WERI-Rb-1 (cell line): ENCODE data around the gene CASP8.

Source experiments
- DNase-seq: peaks from one replicate; pipeline ENCODE4 v3.0.0-alpha.2; 2020
- H3K27ac ChIP-seq: fragments of 250-450 bp; sonication (Bioruptor Pico); 2 replicates; pipeline ENCODE4 v1.5.1; 2020; ENCODE audit warnings: mild to moderate bottlenecking, moderate library complexity
- H3K27me3 ChIP-seq: fragments of 250-450 bp; sonication (Bioruptor Pico); 2 replicates; pipeline ENCODE4 v1.5.1; 2021; ENCODE audit warnings: mild to moderate bottlenecking, low read depth, moderate library complexity; ENCODE audit not compliant: insufficient read depth, severe bottlenecking
- H3K36me3 ChIP-seq: fragments of 250-450 bp; sonication (Bioruptor Pico); 2 replicates; pipeline ENCODE4 v1.5.1; 2020; ENCODE audit warnings: mild to moderate bottlenecking, moderate library complexity
- H3K4me3 ChIP-seq: 2 replicates; pipeline ENCODE4 v1.5.1; 2011; ENCODE audit warnings: low read depth, mild to moderate bottlenecking, control low read depth, low read length
- H3K9me3 ChIP-seq: fragments of 250-450 bp; sonication (Bioruptor Pico); 2 replicates; pipeline ENCODE4 v1.5.1; 2021; ENCODE audit warnings: mild to moderate bottlenecking, moderate library complexity; ENCODE audit not compliant: severe bottlenecking
- TF ChIP-seq, protein P1 (sequence below): IDR thresholded peaks from 2 replicates; pipeline ENCODE4 v1.5.1; 2011; ENCODE audit warnings: low read depth, mild to moderate bottlenecking, control low read depth, inconsistent platforms, low read length

Gene CASP8

DNA sequence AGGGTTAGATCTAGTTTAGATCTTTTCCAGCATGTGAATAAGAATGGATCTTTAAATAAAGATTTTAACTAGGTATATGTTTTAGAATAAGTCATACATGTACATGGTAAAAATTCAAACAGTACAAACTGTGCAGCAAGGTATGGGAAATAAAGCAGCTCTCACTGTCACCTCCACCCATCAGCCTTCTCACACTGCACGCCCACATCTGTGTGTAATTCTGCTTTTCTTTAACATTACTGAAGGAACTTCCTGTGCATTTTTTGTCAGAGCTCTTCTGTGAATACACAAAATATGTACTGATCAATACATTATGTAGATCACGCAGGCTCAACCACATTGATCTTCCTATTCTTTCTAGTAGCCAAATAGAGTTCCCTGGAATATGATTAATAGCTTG lies 3.4 kb downstream of the CASP8 start:
- no peak overlapping the region for H3K27ac ChIP-seq
- H3K4me3 ChIP-seq, result no peak overlapping the region
- no peaks in the 10 kb centered on the region for H3K9me3 ChIP-seq
- H3K27me3 ChIP-seq, result no peaks in the 10 kb centered on the region
- DNase-seq, result no peak
- TF ChIP-seq, protein P1, sequence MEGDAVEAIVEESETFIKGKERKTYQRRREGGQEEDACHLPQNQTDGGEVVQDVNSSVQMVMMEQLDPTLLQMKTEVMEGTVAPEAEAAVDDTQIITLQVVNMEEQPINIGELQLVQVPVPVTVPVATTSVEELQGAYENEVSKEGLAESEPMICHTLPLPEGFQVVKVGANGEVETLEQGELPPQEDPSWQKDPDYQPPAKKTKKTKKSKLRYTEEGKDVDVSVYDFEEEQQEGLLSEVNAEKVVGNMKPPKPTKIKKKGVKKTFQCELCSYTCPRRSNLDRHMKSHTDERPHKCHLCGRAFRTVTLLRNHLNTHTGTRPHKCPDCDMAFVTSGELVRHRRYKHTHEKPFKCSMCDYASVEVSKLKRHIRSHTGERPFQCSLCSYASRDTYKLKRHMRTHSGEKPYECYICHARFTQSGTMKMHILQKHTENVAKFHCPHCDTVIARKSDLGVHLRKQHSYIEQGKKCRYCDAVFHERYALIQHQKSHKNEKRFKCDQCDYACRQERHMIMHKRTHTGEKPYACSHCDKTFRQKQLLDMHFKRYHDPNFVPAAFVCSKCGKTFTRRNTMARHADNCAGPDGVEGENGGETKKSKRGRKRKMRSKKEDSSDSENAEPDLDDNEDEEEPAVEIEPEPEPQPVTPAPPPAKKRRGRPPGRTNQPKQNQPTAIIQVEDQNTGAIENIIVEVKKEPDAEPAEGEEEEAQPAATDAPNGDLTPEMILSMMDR, result no peak
- no peaks in the 10 kb centered on the region for H3K36me3 ChIP-seq

DNA sequence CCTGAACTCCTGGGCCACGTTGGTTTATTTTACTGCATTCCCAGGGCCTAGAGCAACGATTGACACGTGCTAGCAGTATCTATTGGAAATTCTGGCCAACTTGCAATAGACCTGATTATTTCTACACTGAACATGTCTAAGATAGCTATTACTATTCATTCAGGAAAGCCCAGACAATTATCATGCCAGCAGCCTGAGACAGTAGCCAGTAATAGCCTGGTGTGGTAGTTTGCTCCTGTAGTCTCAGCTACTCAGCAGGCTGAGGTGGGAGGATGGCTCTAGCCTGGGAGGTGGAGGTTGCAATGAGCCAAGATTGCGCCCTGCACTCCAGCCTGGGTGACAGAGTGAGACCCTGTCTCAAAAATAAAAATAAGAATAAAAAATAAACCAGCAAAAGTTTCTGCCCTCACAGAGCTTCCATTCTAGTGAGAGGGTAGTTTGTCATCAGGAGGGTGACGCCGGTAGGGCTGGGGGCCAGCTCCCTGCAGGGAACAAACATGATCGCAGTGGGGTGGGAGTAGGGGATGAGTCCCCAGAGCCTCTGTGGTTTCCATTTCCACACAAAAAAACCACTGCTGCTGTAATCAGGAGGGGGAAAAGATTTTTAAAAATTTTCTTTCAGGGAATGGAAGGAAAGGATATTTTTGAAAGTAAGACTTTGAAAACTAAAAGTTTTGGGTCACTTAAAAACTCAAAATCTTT lies 4.3 kb downstream of the CASP8 start:
- H3K36me3 ChIP-seq, result no peaks in the 10 kb centered on the region
- H3K9me3 ChIP-seq, result no peaks in the 10 kb centered on the region
- H3K4me3 ChIP-seq, result no peak overlapping the region
- H3K27ac ChIP-seq, result no peak overlapping the region
- no peak for DNase-seq
- no peaks in the 10 kb centered on the region for H3K27me3 ChIP-seq
- TF ChIP-seq, protein P1, result no peak

DNA sequence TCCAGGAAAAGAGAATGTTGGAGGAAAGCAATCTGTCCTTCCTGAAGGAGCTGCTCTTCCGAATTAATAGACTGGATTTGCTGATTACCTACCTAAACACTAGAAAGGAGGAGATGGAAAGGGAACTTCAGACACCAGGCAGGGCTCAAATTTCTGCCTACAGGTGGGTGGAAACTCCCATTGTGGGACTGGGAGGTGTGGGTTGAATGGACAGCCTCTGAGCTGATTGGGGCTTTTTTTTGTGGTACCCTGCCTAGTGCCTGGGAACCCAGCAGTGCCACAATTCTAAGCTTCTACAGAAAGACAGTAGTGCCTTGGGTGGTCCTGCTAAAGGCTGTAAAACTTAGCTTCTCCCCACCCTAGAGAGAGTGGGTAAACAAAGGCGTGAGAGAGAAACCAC lies 6.3 kb downstream of the CASP8 start:
- no peaks in the 10 kb centered on the region for H3K27me3 ChIP-seq
- TF ChIP-seq, protein P1, result no peak
- no peak overlapping the region for H3K27ac ChIP-seq
- no peaks in the 10 kb centered on the region for H3K9me3 ChIP-seq
- no peak overlapping the region for H3K4me3 ChIP-seq
- no peaks in the 10 kb centered on the region for H3K36me3 ChIP-seq
- no peak for DNase-seq

DNA sequence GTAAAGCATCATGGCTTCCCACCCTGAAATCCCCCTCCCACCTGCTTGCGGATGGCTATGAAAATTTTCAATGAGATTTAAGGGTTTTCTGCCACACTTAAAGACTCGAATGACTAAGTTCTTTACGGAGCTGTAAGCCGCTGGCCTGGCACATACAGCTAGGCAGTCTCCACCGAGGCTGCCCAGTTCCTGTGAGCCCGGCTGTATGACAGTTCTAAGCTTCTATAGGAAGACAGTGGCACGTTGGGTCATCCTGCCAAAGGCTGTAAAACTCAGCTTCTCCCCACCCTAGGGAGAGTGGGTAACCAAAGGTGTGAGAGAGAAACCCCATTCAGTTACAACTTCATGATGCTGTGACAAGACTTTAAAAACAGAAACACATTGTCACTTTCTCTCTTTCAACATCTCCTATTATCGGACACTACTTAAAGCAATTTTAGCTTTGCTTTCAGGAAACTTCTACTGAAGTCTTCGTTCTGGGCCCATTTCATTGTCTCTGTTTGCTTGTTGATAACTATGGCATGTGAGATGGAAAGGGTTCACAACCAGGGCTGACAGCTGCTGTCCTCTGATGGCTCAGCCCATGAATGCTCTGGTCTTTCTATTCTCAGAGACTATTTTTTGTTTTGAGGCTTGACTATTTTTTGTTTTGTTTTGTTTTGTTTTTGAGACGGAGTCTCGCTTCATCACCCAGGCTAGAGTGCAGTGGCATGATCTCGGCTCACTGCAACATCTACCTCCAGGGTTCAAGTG lies 7.1 kb downstream of the CASP8 start:
- TF ChIP-seq, protein P1, result no peak
- Histone ChIP-seq H3K27ac (no peak overlapping the region), H3K27me3 (no peaks in the 10 kb centered on the region), H3K9me3 (no peaks in the 10 kb centered on the region), H3K4me3 (no peak overlapping the region), H3K36me3 (no peaks in the 10 kb centered on the region)
- DNase-seq, result no peak

DNA sequence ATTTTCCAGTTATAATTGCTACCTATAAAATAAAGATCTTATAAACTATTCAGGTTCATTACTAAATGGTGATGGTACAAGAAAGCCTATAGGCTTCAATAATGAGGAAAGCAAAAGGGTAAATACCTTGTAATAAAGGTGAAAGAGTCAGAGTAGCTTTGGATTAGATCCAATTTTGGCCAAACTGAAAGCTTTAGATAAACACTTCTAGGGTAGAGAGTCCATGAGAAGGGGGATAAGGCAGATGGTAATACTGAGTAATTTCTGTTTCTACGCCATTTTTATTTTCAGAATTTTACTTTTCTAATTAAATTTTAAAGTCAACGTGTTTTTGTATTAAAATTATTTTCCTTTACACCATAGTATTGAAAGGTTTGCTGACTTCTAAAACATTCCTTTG lies 9.4 kb downstream of the CASP8 start:
- DNase-seq, result no peak
- H3K27ac ChIP-seq, result no peak overlapping the region
- H3K36me3 ChIP-seq, result no peaks in the 10 kb centered on the region
- H3K4me3 ChIP-seq, result no peak overlapping the region
- no peaks in the 10 kb centered on the region for H3K27me3 ChIP-seq
- TF ChIP-seq, protein P1, result no peak
- no peaks in the 10 kb centered on the region for H3K9me3 ChIP-seq
